SJSA1 (cell line): ENCODE results near the gene USP15. TPM values are rescaled to one million over a fixed set of nuclear protein-coding genes. Genes with fewer than 3 reads are reported as not detected.

Experiments used
- DNase-seq, 2 experiments: peaks; one replicate each; pipeline ENCODE4 v3.0.0-alpha.2; 2015 to 2020; ENCODE audit warnings: low spot score in 2 of 2, low read depth in 1 of 2
- H3K27ac ChIP-seq: fragments of 250-450 bp; sonication (Bioruptor Pico); 2 replicates; pipeline ENCODE4 v1.5.1; 2020; ENCODE audit warnings: mild to moderate bottlenecking, moderate library complexity
- H3K27me3 ChIP-seq: fragments of 250-450 bp; sonication (Bioruptor Pico); replicated peaks from 2 replicates; pipeline ENCODE4 v1.5.1; 2020; ENCODE audit warnings: mild to moderate bottlenecking, moderate library complexity
- H3K36me3 ChIP-seq: fragments of 250-450 bp; sonication (Bioruptor Pico); 2 replicates; pipeline ENCODE4 v1.5.1; 2020; ENCODE audit warnings: mild to moderate bottlenecking
- H3K4me1 ChIP-seq: fragments of 250-450 bp; sonication (Bioruptor Pico); replicated peaks from 2 replicates; pipeline ENCODE4 v1.6.1; 2021; ENCODE audit warnings: mild to moderate bottlenecking
- H3K4me3 ChIP-seq: fragments of 250-450 bp; sonication (Bioruptor Pico); 2 replicates; pipeline ENCODE4 v1.5.1; 2020; ENCODE audit warnings: mild to moderate bottlenecking
- H3K9me3 ChIP-seq: fragments of 250-450 bp; sonication (Bioruptor Pico); replicated peaks from 2 replicates; pipeline ENCODE4 v1.5.1; 2020; ENCODE audit warnings: mild to moderate bottlenecking
- total RNA-seq: library from RNA; depleted of rRNA; stranded (reverse); fragments of >200 nt; shearing (Covaris generic); gene quantifications from 2 replicates; pipeline ENCODE4 v1.2.3, GENCODE V29; 2014

Gene USP15
- total RNA-seq, 1 experiment from 2014 or later, result 36.3 TPM

GRCh38 chr12:62279058-62279457 is 18.9 kb downstream of the USP15 start:
- Histone ChIP-seq H3K4me3 (no peak overlapping the region), H3K9me3 (no peaks in the 10 kb centered on the region), H3K4me1 (no peaks in the 10 kb centered on the region), H3K27me3 (no peaks in the 10 kb centered on the region), H3K36me3 (no peaks in the 10 kb centered on the region), H3K27ac (no peak overlapping the region)
- DNase-seq, result no peak

- no peak for DNase-seq
- Histone ChIP-seq H3K9me3 (no peaks in the 10 kb centered on the region), H3K27me3 (no peaks in the 10 kb centered on the region), H3K27ac (no peak overlapping the region), H3K4me3 (no peak overlapping the region), H3K4me1 (no peaks in the 10 kb centered on the region), H3K36me3 (no peaks in the 10 kb centered on the region)
Observed at GRCh38 chr12:62279961-62280360, 19.8 kb downstream of the USP15 start.

- no peak for DNase-seq
- no peak overlapping the region for H3K27ac ChIP-seq
- no peaks in the 10 kb centered on the region for H3K27me3 ChIP-seq
- no peak overlapping the region for H3K4me3 ChIP-seq
- H3K36me3 ChIP-seq, result peaks cover 6% of the 10 kb centered on the region; the same call in 1 of the 2 replicates
- no peaks in the 10 kb centered on the region for H3K4me1 ChIP-seq
- no peaks in the 10 kb centered on the region for H3K9me3 ChIP-seq
Observed at GRCh38 chr12:62282057-62282774, 22.0 kb downstream of the USP15 start.

- Histone ChIP-seq H3K27me3 (no peaks in the 10 kb centered on the region), H3K9me3 (no peaks in the 10 kb centered on the region), H3K36me3 (peaks cover 6% of the 10 kb centered on the region; the same call in 1 of the 2 replicates), H3K4me3 (no peak overlapping the region), H3K27ac (no peak overlapping the region), H3K4me1 (no peaks in the 10 kb centered on the region)
- DNase-seq, result no peak
Observed at GRCh38 chr12:62284749-62285148, 24.5 kb downstream of the USP15 start.

GRCh38 chr12:62285284-62285683 is 25.1 kb downstream of the USP15 start:
- no peaks in the 10 kb centered on the region for H3K27me3 ChIP-seq
- no peak for DNase-seq
- H3K36me3 ChIP-seq, result peaks cover 6% of the 10 kb centered on the region; the same call in 1 of the 2 replicates
- no peaks in the 10 kb centered on the region for H3K9me3 ChIP-seq
- H3K4me3 ChIP-seq, result no peak overlapping the region
- no peak overlapping the region for H3K27ac ChIP-seq
- no peaks in the 10 kb centered on the region for H3K4me1 ChIP-seq

- no peak overlapping the region for H3K27ac ChIP-seq
- H3K9me3 ChIP-seq, result no peaks in the 10 kb centered on the region
- peaks cover 6% of the 10 kb centered on the region; the same call in 1 of the 2 replicates for H3K36me3 ChIP-seq
- H3K27me3 ChIP-seq, result no peaks in the 10 kb centered on the region
- no peak overlapping the region for H3K4me3 ChIP-seq
- no peak for DNase-seq
- no peaks in the 10 kb centered on the region for H3K4me1 ChIP-seq
Observed at GRCh38 chr12:62288328-62288727, 28.1 kb downstream of the USP15 start.

- H3K27ac ChIP-seq, result no peak overlapping the region
- H3K4me3 ChIP-seq, result no peak overlapping the region
- DNase-seq, result no peak
- no peaks in the 10 kb centered on the region for H3K4me1 ChIP-seq
- no peaks in the 10 kb centered on the region for H3K9me3 ChIP-seq
- H3K27me3 ChIP-seq, result no peaks in the 10 kb centered on the region
- H3K36me3 ChIP-seq, result peaks cover 8% of the 10 kb centered on the region
Observed at GRCh38 chr12:62290846-62291245, 30.6 kb downstream of the USP15 start.

GRCh38 chr12:62291864-62292760 is 31.9 kb downstream of the USP15 start:
- H3K4me1 ChIP-seq, result no peaks in the 10 kb centered on the region
- H3K27ac ChIP-seq, result no peak overlapping the region
- H3K4me3 ChIP-seq, result no peak overlapping the region
- no peak for DNase-seq
- H3K27me3 ChIP-seq, result no peaks in the 10 kb centered on the region
- H3K36me3 ChIP-seq, result peaks cover 11% of the 10 kb centered on the region
- no peaks in the 10 kb centered on the region for H3K9me3 ChIP-seq

- Histone ChIP-seq H3K27me3 (no peaks in the 10 kb centered on the region), H3K36me3 (peaks cover 15% of the 10 kb centered on the region), H3K27ac (no peak overlapping the region), H3K4me1 (no peaks in the 10 kb centered on the region), H3K4me3 (no peak overlapping the region), H3K9me3 (no peaks in the 10 kb centered on the region)
- no peak for DNase-seq
Observed at GRCh38 chr12:62292761-62293344, 32.6 kb downstream of the USP15 start.

GRCh38 chr12:62294378-62294777 is 34.2 kb downstream of the USP15 start:
- Histone ChIP-seq H3K27ac (no peak overlapping the region), H3K4me3 (no peak overlapping the region), H3K27me3 (no peaks in the 10 kb centered on the region), H3K9me3 (no peaks in the 10 kb centered on the region), H3K36me3 (peaks cover 15% of the 10 kb centered on the region), H3K4me1 (no peaks in the 10 kb centered on the region)
- DNase-seq, result no peak

GRCh38 chr12:62296001-62296400 is 35.8 kb downstream of the USP15 start:
- H3K27me3 ChIP-seq, result no peaks in the 10 kb centered on the region
- H3K36me3 ChIP-seq, result peaks cover 15% of the 10 kb centered on the region
- no peak overlapping the region for H3K4me3 ChIP-seq
- no peak overlapping the region for H3K27ac ChIP-seq
- H3K4me1 ChIP-seq, result no peaks in the 10 kb centered on the region
- no peak for DNase-seq
- H3K9me3 ChIP-seq, result no peaks in the 10 kb centered on the region

GRCh38 chr12:62297321-62297720 is 37.1 kb downstream of the USP15 start:
- H3K27ac ChIP-seq, result no peak overlapping the region
- no peak overlapping the region for H3K4me3 ChIP-seq
- no peaks in the 10 kb centered on the region for H3K9me3 ChIP-seq
- H3K36me3 ChIP-seq, result peaks cover 15% of the 10 kb centered on the region
- no peaks in the 10 kb centered on the region for H3K27me3 ChIP-seq
- no peaks in the 10 kb centered on the region for H3K4me1 ChIP-seq
- DNase-seq, result no peak

GRCh38 chr12:62299617-62300016 is 39.4 kb downstream of the USP15 start:
- Histone ChIP-seq H3K27me3 (peaks cover 7% of the 10 kb centered on the region), H3K36me3 (peaks cover 12% of the 10 kb centered on the region; the same call in 1 of the 2 replicates), H3K4me3 (no peak overlapping the region), H3K27ac (no peak overlapping the region), H3K4me1 (no peaks in the 10 kb centered on the region), H3K9me3 (peaks cover 3% of the 10 kb centered on the region; the same call in 1 of the 2 replicates)
- DNase-seq, result no peak
